Kidney (tissue), 14 donors: ENCODE data around the gene SLC7A7. TPM values are rescaled to one million over a fixed set of nuclear protein-coding genes. Genes with fewer than 3 reads are reported as not detected.

Experiments
- DNase-seq, 5 donors: peaks; one replicate each; pipeline ENCODE4 v3.0.0-alpha.2; 2013 to 2020
- FAIRE-seq: peaks from 2 replicates; lab custom pipeline; 2012; peaks lifted over from hg19 to GRCh38; lab: Jason Lieb, UNC
- H3K27ac ChIP-seq, 2 donors: one replicate each; pipeline ENCODE4 v1.7.0; 2013; ENCODE audit warnings: low read depth in 2 of 2, low read length in 2 of 2, inconsistent platforms in 1 of 2
- H3K27me3 ChIP-seq: one replicate; pipeline ENCODE4 v1.7.1; 2013; ENCODE audit warnings: low read length, inconsistent platforms; ENCODE audit not compliant: control insufficient read depth, insufficient read depth
- H3K36me3 ChIP-seq, 3 donors: one replicate each; pipeline versions ENCODE4 v1.7.0 to v1.7.1; 2013; ENCODE audit warnings: low read length in 3 of 3, control low read depth in 1 of 3, inconsistent platforms in 1 of 3; ENCODE audit not compliant: insufficient read depth in 3 of 3, control insufficient read depth in 2 of 3
- H3K4me1 ChIP-seq, 3 donors: one replicate each; pipeline versions ENCODE4 v1.7.0 to v1.7.1; 2013; ENCODE audit warnings: low read length in 3 of 3, inconsistent platforms in 1 of 3, low read depth in 1 of 3; ENCODE audit not compliant: control insufficient read depth in 2 of 3, insufficient read depth in 2 of 3
- H3K4me3 ChIP-seq, 3 donors: one replicate each; pipeline versions ENCODE4 v1.7.0 to v1.8.1; 2013; ENCODE audit warnings: low read length in 3 of 3, control low read depth in 1 of 3, inconsistent platforms in 1 of 3
- H3K9ac ChIP-seq, 3 donors: one replicate each; pipeline versions ENCODE4 v1.7.0 to v1.7.1; 2013; ENCODE audit warnings: low read length in 3 of 3, control low read depth in 1 of 3, inconsistent platforms in 1 of 3
- H3K9me3 ChIP-seq, 3 donors: one replicate each; pipeline versions ENCODE4 v1.7.0 to v1.7.1; 2013; ENCODE audit warnings: low read length in 3 of 3, control low read depth in 1 of 3, inconsistent platforms in 1 of 3; ENCODE audit not compliant: control insufficient read depth in 2 of 3, insufficient read depth in 1 of 3
- intact Hi-C: fragments of 100-400 bp; cut with DNase I; formaldehyde crosslinking; loops from one replicate; pipeline ENCODE4 v1.11.1; 2022
- polyA plus RNA-seq: library from polyadenylated mRNA; stranded (reverse); fragments of 350-450 nt; fragmentation: Illumina TruSeq; extraction: RNeasy Lipid Tissue Mini Kit (QIAGEN cat#74804); gene quantifications from one replicate; pipeline ENCODE4 v1.2.3, GENCODE V29; 2014; ENCODE audit warnings: low read depth, low replicate concordance; ENCODE audit not compliant: insufficient read depth
- total RNA-seq: library from RNA; stranded (reverse); fragmentation: NEBNext Ultra II Directional; extraction: Animal tissue kit (Norgen Biotek cat#: 25700); gene quantifications from one replicate; pipeline ENCODE4 v1.2.1, GENCODE V29; 2021
- TF ChIP-seq, protein P1 (sequence below): IDR thresholded peaks from 3 replicates; pipeline ENCODE4 v1.5.1; 2012; ENCODE audit warnings: mild to moderate bottlenecking, moderate library complexity, borderline replicate concordance; ENCODE audit not compliant: insufficient read depth; ENCODE audit errors: extremely low read depth
- donor health status: control.
- donor health status: control.
- donor health status: control.
- donor health status: control.
- donor health status: control.
- donor health status: DM: yes; HTN: yes; CAD: no.
- donor health status: Normal renal cell carcinoma (clear cell type).

SLC7A7 gene
- total and polyA plus RNA-seq, 2 donors from 2014 or later = 26.6 to 235 TPM

DNA sequence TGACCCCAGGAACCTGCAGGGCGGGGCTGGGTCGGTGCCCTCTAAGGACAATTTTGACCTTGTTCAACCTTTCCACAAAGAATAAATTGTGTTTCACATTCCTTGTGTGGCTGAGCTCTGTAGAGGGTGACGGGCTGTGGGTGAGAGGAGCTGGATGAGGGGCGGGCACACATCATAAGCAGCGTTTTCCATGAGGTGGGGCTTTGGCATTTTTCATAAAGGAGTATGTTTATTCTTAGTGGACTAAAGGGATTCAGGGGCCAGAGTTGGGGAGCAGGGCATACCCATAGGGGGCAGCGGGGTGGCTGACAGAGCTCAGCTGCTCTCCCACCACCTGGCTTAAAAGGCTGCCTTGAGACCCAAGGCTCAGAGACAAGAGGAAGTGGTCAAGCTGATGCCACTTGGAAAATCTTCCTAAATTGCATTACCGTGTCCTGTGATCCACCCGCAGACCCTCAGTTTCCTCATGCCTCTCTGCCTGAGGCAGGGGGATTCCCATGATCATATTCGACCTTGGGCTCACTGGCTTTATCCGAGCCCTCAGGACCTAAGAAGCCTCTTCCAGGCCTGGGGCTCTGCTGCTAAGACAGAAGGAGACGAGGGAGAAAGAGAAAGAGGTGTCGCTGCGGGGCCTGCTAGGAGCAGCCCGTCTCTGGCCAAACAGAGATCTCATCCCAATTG lies 32.6 kb upstream of the SLC7A7 start:
- H3K27me3 ChIP-seq = no peaks in the 10 kb centered on the region
- peaks cover 9 to 29% (median 10%) of the 10 kb centered on the region in 3 donors for H3K36me3 ChIP-seq
- intact Hi-C loops = no loop called here
- H3K4me3 ChIP-seq = no peak overlapping the region
- DNase-seq = peak in 2 of 5 donors; percentile 31 to 45
- no peaks in the 10 kb centered on the region for H3K9me3 ChIP-seq
- peak overlapping the region in 1 of 3 donors; percentile 46 for H3K9ac ChIP-seq
- TF ChIP-seq, protein P1, sequence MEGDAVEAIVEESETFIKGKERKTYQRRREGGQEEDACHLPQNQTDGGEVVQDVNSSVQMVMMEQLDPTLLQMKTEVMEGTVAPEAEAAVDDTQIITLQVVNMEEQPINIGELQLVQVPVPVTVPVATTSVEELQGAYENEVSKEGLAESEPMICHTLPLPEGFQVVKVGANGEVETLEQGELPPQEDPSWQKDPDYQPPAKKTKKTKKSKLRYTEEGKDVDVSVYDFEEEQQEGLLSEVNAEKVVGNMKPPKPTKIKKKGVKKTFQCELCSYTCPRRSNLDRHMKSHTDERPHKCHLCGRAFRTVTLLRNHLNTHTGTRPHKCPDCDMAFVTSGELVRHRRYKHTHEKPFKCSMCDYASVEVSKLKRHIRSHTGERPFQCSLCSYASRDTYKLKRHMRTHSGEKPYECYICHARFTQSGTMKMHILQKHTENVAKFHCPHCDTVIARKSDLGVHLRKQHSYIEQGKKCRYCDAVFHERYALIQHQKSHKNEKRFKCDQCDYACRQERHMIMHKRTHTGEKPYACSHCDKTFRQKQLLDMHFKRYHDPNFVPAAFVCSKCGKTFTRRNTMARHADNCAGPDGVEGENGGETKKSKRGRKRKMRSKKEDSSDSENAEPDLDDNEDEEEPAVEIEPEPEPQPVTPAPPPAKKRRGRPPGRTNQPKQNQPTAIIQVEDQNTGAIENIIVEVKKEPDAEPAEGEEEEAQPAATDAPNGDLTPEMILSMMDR = no peak
- peak overlapping the region; percentile 74 to 80 for H3K27ac ChIP-seq
- H3K4me1 ChIP-seq = peaks cover 3 to 17% (median 10%) of the 10 kb centered on the region in 3 donors
- FAIRE-seq = no peak

DNA sequence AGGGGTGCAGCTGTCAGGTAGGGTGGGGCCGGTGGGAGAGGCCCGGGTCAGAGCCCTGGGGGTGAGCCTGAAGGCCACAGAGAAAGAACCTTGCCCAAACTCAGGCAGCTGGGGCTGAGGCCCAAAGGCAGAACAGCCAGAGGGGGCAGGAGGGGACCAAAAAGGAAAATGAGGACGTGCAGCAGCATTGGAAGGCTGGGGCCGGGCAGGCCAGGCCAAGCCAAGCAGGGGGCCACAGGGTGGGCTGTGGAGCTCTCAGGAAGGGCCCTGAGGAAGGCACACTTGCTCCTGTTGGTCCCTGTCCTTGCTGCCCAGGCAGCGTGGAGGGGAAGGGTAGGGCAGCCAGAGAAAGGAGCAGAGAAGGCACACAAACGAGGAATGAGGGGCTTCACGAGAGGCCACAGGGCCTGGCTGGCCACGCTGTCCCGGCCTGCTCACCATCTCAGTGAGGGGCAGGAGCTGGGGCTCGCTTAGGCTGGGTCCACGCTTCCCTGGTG lies 31.6 kb upstream of the SLC7A7 start:
- Histone ChIP-seq H3K4me1 (peaks cover 3 to 16% (median 10%) of the 10 kb centered on the region in 3 donors), H3K9ac (no peak overlapping the region), H3K4me3 (no peak overlapping the region), H3K27me3 (no peaks in the 10 kb centered on the region), H3K36me3 (peaks cover 9 to 37% (median 19%) of the 10 kb centered on the region in 3 donors), H3K27ac (no peak overlapping the region), H3K9me3 (no peaks in the 10 kb centered on the region)
- intact Hi-C loops = no loop called here
- no peak for FAIRE-seq
- no peak for DNase-seq
- TF ChIP-seq, protein P1 = no peak

DNA sequence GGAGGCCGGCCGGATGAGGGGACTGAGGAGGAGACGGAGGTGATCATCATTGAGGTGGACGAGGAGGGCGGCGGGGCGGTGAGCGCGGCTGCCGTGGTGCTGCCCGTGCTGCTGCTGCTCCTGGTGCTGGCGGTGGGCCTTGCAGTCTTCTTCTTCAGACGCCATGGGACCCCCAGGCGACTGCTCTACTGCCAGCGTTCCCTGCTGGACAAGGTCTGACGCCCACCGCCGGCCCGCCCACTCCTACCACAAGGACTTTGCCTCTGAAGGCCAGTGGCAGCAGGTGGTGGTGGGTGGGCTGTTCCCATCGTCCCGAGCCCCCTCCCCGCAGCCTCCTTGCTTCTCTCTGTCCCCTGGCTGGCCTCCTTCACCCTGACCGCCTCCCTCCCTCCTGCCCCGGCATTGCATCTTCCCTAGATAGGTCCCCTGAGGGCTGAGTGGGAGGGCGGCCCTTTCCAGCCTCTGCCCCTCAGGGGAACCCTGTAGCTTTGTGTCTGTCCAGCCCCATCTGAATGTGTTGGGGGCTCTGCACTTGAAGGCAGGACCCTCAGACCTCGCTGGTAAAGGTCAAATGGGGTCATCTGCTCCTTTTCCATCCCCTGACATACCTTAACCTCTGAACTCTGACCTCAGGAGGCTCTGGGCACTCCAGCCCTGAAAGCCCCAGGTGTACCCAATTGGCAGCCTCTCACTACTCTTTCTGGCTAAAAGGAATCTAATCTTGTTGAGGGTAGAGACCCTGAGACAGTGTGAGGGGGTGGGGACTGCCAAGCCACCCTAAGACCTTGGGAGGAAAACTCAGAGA lies 30.8 kb upstream of the SLC7A7 start:
- peaks cover 13 to 44% (median 24%) of the 10 kb centered on the region in 3 donors for H3K36me3 ChIP-seq

More for the DNA sequence above, 30.8 kb upstream of the SLC7A7 start:
- DNase-seq (peak in 2 of 5 donors; percentile 24 to 70), FAIRE-seq (no peak)
- peaks cover 3 to 10% (median 9%) of the 10 kb centered on the region in 3 donors for H3K4me1 ChIP-seq
- H3K27me3 ChIP-seq = no peaks in the 10 kb centered on the region
- no peak overlapping the region for H3K4me3 ChIP-seq
- TF ChIP-seq, protein P1 = no peak
- H3K9me3 ChIP-seq = no peaks in the 10 kb centered on the region
- intact Hi-C loops = no loop called here
- no peak overlapping the region for H3K9ac ChIP-seq
- no peak overlapping the region for H3K27ac ChIP-seq
